GM23338 (cell line): ENCODE results near the gene CACNB2. TPM values are rescaled to one million over a fixed set of nuclear protein-coding genes. Genes with fewer than 3 reads are reported as not detected.

Experiments
- ATAC-seq: fragments of 200-7000 bp; cut with Tn5 transposase; 3 replicates; pipeline ENCODE4 v1.9.1; 2020
- DNase-seq: peaks from one replicate; pipeline ENCODE4 v3.0.0-alpha.2; 2015; ENCODE audit warnings: low spot score
- H2AFZ ChIP-seq: fragments of 200-600 bp; sonication (generic); 2 replicates; pipeline ENCODE4 v1.8.0; 2016; ENCODE audit warnings: antibody characterized with exemption, mild to moderate bottlenecking, moderate library complexity
- H3F3A ChIP-seq: fragments of 200-600 bp; sonication (generic); replicated peaks from 2 replicates; pipeline ENCODE4 v1.8.0; 2017; ENCODE audit warnings: antibody characterized with exemption, mixed run types, low read depth
- H3K27ac ChIP-seq: fragments of 200-600 bp; sonication (generic); 2 replicates; pipeline ENCODE4 v1.6.1; 2016; ENCODE audit warnings: low read depth
- H3K27me3 ChIP-seq: fragments of 200-600 bp; sonication (generic); 2 replicates; pipeline ENCODE4 v1.8.0; 2016; ENCODE audit warnings: mild to moderate bottlenecking, mixed run types, moderate library complexity; ENCODE audit not compliant: insufficient read depth
- H3K36me3 ChIP-seq: fragments of 200-600 bp; sonication (generic); 2 replicates; pipeline ENCODE4 v1.8.0; 2016; ENCODE audit warnings: mild to moderate bottlenecking; ENCODE audit not compliant: insufficient read depth
- H3K4me1 ChIP-seq: fragments of 200-600 bp; sonication (generic); 2 replicates; pipeline ENCODE4 v1.8.0; 2016; ENCODE audit warnings: mild to moderate bottlenecking, moderate library complexity; ENCODE audit not compliant: insufficient read depth
- H3K4me2 ChIP-seq: fragments of 200-600 bp; sonication (generic); 2 replicates; pipeline ENCODE4 v1.7.1; 2017; ENCODE audit warnings: mixed run types
- H3K4me3 ChIP-seq: fragments of 200-600 bp; sonication (generic); 2 replicates; pipeline ENCODE4 v1.6.1; 2016; ENCODE audit warnings: mixed run types
- H3K79me2 ChIP-seq: fragments of 200-600 bp; sonication (generic); replicated peaks from 2 replicates; pipeline ENCODE4 v1.8.0; 2017; ENCODE audit warnings: mild to moderate bottlenecking; ENCODE audit not compliant: insufficient read depth
- H3K9me2 ChIP-seq: fragments of 200-600 bp; sonication (generic); 2 replicates; pipeline ENCODE4 v1.8.0; 2017; ENCODE audit not compliant: insufficient read depth
- H4K20me1 ChIP-seq: fragments of 200-600 bp; sonication (generic); replicated peaks from 2 replicates; pipeline ENCODE4 v1.8.0; 2017; ENCODE audit warnings: mild to moderate bottlenecking; ENCODE audit not compliant: insufficient read depth
- H3K27ac Mint-ChIP-seq: 2 replicates; pipeline ENCODE4 v1.8.0; 2020; ENCODE audit warnings: inconsistent platforms, mild to moderate bottlenecking, moderate library complexity, mixed read lengths
- H3K27me3 Mint-ChIP-seq: 3 replicates; pipeline ENCODE4 v1.8.0; 2022; ENCODE audit warnings: low read depth, mild to moderate bottlenecking, moderate library complexity, mixed read lengths, inconsistent platforms; ENCODE audit not compliant: insufficient read depth, poor library complexity
- H3K36me3 Mint-ChIP-seq: 3 replicates; pipeline ENCODE4 v1.8.0; 2021; ENCODE audit warnings: low read depth, mild to moderate bottlenecking, inconsistent platforms, moderate library complexity, mixed read lengths
- H3K4me1 Mint-ChIP-seq: 3 replicates; pipeline ENCODE4 v1.8.0; 2020; ENCODE audit warnings: mild to moderate bottlenecking, inconsistent platforms, mixed read lengths
- H3K4me3 Mint-ChIP-seq: 3 replicates; pipeline ENCODE4 v1.8.0; 2021; ENCODE audit warnings: moderate library complexity, mild to moderate bottlenecking, inconsistent platforms, mixed read lengths
- H3K9me3 Mint-ChIP-seq: 3 replicates; pipeline ENCODE4 v1.8.0; 2020; ENCODE audit warnings: moderate library complexity, mild to moderate bottlenecking, inconsistent platforms, mixed read lengths
- EZH2 ChIP-seq: fragments of 200-600 bp; sonication (generic); IDR thresholded peaks from one replicate; pipeline ENCODE4 v1.8.0; 2017; ENCODE audit warnings: antibody characterized with exemption, mild to moderate bottlenecking, low read depth; ENCODE audit not compliant: unreplicated experiment
- EZH2phosphoT487 ChIP-seq: fragments of 200-600 bp; sonication (generic); IDR thresholded peaks from one replicate; pipeline ENCODE4 v1.8.1; 2018; ENCODE audit warnings: antibody characterized with exemption; ENCODE audit not compliant: unreplicated experiment
- NANOG ChIP-seq: IDR thresholded peaks from 2 replicates; pipeline ENCODE4 v1.6.1; 2016; ENCODE audit warnings: antibody characterized with exemption, borderline replicate concordance
- POLR2AphosphoS5 ChIP-seq: IDR thresholded peaks from 2 replicates; pipeline ENCODE4 v1.6.1; 2016; ENCODE audit warnings: antibody characterized with exemption, low read depth
- STAT1 ChIP-seq: IDR thresholded peaks from one replicate; pipeline ENCODE4 v1.6.1; 2016; ENCODE audit warnings: antibody characterized with exemption; ENCODE audit not compliant: unreplicated experiment
- ZNF114 ChIP-seq: fragments of 250-450 bp; sonication (Bioruptor Pico); IDR thresholded peaks from 2 replicates; pipeline ENCODE4 v1.5.0; 2020; ENCODE audit warnings: mild to moderate bottlenecking, moderate library complexity
- ZNF331 ChIP-seq: fragments of 250-450 bp; sonication (Bioruptor Pico); IDR thresholded peaks from 2 replicates; pipeline ENCODE4 v1.5.0; 2020; ENCODE audit warnings: low read depth, mild to moderate bottlenecking, moderate library complexity
- polyA plus RNA-seq: library from polyadenylated mRNA; unstranded; fragments of >200 nt; fragmentation: Nextera tagmentation; extraction: Ambion mirVana; gene quantifications from 2 replicates; pipeline ENCODE4 v1.2.1, GENCODE V29; 2016
- total RNA-seq: library from RNA; depleted of rRNA; stranded (reverse); fragments of >200 nt; shearing (Covaris generic); gene quantifications from 2 replicates; pipeline ENCODE4 v1.2.3, GENCODE V29; 2014
- TF ChIP-seq, protein P1 (sequence below): IDR thresholded peaks from 2 replicates; pipeline ENCODE4 v1.6.1; 2016; ENCODE audit warnings: antibody characterized with exemption
- TF ChIP-seq, protein P2 (sequence below): fragments of 250-450 bp; sonication (Bioruptor Pico); IDR thresholded peaks from 2 replicates; pipeline ENCODE4 v1.5.0; 2020; ENCODE audit warnings: mild to moderate bottlenecking, moderate library complexity
- TF ChIP-seq, protein P3 (sequence below): IDR thresholded peaks from one replicate; pipeline ENCODE4 v1.6.1; 2018; ENCODE audit warnings: antibody characterized with exemption; ENCODE audit not compliant: unreplicated experiment

Gene CACNB2
- total and polyA plus RNA-seq, 2 experiments from 2014 or later: 5.0 to 5.9 TPM

DNA sequence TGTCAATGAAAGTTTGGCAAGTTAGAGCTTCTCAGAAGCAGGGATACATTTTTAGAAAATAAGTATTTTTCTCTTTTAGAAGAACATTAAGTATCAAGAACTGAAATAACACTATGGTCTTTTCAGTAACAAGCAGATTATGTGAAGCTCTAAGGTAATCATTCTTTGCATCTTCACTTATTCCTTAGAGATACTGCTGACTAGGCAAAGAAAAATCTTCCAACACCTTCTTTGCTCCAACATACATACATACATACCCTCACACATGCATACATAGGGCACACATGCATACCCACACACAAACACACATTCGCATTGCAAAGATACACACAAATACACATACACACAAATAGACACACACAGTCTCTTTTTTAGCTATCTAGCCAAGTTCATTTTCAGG lies 37.8 kb upstream of the CACNB2 start:
- ATAC-seq: no peak
- Mint-ChIP-seq H3K4me3 (no peak overlapping the region), H3K9me3 (no peaks in the 10 kb centered on the region), H3K4me1 (peaks cover 5% of the 10 kb centered on the region), H3K27ac (no peak overlapping the region), H3K27me3 (peaks cover 2% of the 10 kb centered on the region), H3K36me3 (no peaks in the 10 kb centered on the region)
- H2AFZ ChIP-seq: no peak overlapping the region
- no peak overlapping the region for H3K4me2 ChIP-seq
- no peaks in the 10 kb centered on the region; the same call in 1 of the 2 replicates for H3K9me2 ChIP-seq
- H3K4me1 ChIP-seq: peaks cover 1% of the 10 kb centered on the region
- no peaks in the 10 kb centered on the region for H3F3A ChIP-seq
- DNase-seq: no peak
- H3K27ac ChIP-seq: no peak overlapping the region
- TF ChIP-seq NANOG (no peak), EZH2phosphoT487 (no peak), ZNF114 (CRISPR knock-in tag) (no peak), POLR2AphosphoS5 (no peak), STAT1 (no peak), ZNF331 (no peak), EZH2 (no peak)
- TF ChIP-seq, protein P1, sequence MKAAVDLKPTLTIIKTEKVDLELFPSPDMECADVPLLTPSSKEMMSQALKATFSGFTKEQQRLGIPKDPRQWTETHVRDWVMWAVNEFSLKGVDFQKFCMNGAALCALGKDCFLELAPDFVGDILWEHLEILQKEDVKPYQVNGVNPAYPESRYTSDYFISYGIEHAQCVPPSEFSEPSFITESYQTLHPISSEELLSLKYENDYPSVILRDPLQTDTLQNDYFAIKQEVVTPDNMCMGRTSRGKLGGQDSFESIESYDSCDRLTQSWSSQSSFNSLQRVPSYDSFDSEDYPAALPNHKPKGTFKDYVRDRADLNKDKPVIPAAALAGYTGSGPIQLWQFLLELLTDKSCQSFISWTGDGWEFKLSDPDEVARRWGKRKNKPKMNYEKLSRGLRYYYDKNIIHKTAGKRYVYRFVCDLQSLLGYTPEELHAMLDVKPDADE: no peak
- TF ChIP-seq, protein P2, sequence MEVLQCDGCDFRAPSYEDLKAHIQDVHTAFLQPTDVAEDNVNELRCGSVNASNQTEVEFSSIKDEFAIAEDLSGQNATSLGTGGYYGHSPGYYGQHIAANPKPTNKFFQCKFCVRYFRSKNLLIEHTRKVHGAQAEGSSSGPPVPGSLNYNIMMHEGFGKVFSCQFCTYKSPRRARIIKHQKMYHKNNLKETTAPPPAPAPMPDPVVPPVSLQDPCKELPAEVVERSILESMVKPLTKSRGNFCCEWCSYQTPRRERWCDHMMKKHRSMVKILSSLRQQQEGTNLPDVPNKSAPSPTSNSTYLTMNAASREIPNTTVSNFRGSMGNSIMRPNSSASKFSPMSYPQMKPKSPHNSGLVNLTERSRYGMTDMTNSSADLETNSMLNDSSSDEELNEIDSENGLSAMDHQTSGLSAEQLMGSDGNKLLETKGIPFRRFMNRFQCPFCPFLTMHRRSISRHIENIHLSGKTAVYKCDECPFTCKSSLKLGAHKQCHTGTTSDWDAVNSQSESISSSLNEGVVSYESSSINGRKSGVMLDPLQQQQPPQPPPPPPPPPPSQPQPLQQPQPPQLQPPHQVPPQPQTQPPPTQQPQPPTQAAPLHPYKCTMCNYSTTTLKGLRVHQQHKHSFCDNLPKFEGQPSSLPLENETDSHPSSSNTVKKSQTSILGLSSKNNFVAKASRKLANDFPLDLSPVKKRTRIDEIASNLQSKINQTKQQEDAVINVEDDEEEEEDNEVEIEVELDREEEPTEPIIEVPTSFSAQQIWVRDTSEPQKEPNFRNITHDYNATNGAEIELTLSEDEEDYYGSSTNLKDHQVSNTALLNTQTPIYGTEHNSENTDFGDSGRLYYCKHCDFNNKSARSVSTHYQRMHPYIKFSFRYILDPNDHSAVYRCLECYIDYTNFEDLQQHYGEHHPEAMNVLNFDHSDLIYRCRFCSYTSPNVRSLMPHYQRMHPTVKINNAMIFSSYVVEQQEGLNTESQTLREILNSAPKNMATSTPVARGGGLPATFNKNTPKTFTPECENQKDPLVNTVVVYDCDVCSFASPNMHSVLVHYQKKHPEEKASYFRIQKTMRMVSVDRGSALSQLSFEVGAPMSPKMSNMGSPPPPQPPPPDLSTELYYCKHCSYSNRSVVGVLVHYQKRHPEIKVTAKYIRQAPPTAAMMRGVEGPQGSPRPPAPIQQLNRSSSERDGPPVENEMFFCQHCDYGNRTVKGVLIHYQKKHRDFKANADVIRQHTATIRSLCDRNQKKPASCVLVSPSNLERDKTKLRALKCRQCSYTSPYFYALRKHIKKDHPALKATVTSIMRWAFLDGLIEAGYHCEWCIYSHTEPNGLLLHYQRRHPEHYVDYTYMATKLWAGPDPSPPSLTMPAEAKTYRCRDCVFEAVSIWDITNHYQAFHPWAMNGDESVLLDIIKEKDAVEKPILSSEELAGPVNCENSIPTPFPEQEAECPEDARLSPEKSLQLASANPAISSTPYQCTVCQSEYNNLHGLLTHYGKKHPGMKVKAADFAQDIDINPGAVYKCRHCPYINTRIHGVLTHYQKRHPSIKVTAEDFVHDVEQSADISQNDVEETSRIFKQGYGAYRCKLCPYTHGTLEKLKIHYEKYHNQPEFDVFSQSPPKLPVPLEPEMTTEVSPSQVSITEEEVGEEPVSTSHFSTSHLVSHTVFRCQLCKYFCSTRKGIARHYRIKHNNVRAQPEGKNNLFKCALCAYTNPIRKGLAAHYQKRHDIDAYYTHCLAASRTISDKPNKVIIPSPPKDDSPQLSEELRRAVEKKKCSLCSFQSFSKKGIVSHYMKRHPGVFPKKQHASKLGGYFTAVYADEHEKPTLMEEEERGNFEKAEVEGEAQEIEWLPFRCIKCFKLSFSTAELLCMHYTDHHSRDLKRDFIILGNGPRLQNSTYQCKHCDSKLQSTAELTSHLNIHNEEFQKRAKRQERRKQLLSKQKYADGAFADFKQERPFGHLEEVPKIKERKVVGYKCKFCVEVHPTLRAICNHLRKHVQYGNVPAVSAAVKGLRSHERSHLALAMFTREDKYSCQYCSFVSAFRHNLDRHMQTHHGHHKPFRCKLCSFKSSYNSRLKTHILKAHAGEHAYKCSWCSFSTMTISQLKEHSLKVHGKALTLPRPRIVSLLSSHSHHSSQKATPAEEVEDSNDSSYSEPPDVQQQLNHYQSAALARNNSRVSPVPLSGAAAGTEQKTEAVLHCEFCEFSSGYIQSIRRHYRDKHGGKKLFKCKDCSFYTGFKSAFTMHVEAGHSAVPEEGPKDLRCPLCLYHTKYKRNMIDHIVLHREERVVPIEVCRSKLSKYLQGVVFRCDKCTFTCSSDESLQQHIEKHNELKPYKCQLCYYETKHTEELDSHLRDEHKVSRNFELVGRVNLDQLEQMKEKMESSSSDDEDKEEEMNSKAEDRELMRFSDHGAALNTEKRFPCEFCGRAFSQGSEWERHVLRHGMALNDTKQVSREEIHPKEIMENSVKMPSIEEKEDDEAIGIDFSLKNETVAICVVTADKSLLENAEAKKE (CRISPR knock-in tag): no peak
- TF ChIP-seq, protein P3, sequence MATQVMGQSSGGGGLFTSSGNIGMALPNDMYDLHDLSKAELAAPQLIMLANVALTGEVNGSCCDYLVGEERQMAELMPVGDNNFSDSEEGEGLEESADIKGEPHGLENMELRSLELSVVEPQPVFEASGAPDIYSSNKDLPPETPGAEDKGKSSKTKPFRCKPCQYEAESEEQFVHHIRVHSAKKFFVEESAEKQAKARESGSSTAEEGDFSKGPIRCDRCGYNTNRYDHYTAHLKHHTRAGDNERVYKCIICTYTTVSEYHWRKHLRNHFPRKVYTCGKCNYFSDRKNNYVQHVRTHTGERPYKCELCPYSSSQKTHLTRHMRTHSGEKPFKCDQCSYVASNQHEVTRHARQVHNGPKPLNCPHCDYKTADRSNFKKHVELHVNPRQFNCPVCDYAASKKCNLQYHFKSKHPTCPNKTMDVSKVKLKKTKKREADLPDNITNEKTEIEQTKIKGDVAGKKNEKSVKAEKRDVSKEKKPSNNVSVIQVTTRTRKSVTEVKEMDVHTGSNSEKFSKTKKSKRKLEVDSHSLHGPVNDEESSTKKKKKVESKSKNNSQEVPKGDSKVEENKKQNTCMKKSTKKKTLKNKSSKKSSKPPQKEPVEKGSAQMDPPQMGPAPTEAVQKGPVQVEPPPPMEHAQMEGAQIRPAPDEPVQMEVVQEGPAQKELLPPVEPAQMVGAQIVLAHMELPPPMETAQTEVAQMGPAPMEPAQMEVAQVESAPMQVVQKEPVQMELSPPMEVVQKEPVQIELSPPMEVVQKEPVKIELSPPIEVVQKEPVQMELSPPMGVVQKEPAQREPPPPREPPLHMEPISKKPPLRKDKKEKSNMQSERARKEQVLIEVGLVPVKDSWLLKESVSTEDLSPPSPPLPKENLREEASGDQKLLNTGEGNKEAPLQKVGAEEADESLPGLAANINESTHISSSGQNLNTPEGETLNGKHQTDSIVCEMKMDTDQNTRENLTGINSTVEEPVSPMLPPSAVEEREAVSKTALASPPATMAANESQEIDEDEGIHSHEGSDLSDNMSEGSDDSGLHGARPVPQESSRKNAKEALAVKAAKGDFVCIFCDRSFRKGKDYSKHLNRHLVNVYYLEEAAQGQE: no peak
- no peaks in the 10 kb centered on the region for H3K79me2 ChIP-seq
- no peaks in the 10 kb centered on the region for H3K27me3 ChIP-seq
- H3K36me3 ChIP-seq: no peaks in the 10 kb centered on the region
- H4K20me1 ChIP-seq: no peaks in the 10 kb centered on the region
- no peak overlapping the region for H3K4me3 ChIP-seq
